NCI-H1436 (cell line): ENCODE measurements around the gene CDKL1.
"Not testable (repeated sequence)": the region's sequence is repeated elsewhere in the genome, so short reads cannot be mapped to it uniquely, and the experiment has no call there.

Source experiments
- DNase-seq: peaks from one replicate; lab custom pipeline; 2025; lab: John Stamatoyannopoulos, UW

CDKL1 gene

GRCh38 chr14:50387548-50387947 is 9.1 kb downstream of the CDKL1 start:
- no peak for DNase-seq

DNA sequence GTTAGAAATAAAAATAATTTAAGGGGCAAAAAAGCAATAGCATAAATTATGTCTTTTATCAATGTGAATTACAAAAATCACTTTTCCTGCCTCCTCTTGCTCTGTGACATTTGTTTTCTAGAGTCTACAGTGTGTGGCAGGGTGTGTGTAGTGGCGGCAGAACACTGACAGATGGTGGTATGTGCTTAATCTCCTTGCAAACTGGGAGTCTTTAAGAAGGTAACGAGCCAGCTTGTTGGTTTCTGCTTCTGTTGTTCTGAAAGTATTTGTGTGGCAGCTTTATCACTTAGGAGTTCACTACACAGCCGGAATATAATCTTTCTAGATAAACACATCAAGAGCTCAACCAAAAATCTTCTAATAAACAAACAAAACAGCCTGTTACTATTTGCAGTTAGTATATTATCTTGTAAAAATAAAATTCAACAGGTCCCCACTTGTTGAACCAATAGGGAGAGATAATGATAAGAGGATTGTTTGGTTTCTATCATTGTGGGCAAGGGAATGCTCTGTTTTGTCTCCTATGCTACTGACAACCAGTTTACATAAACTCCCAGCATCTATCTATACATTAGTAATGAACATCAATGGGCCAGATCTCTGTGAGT is 13.0 kb downstream of the CDKL1 start:
- no peak for DNase-seq

DNA sequence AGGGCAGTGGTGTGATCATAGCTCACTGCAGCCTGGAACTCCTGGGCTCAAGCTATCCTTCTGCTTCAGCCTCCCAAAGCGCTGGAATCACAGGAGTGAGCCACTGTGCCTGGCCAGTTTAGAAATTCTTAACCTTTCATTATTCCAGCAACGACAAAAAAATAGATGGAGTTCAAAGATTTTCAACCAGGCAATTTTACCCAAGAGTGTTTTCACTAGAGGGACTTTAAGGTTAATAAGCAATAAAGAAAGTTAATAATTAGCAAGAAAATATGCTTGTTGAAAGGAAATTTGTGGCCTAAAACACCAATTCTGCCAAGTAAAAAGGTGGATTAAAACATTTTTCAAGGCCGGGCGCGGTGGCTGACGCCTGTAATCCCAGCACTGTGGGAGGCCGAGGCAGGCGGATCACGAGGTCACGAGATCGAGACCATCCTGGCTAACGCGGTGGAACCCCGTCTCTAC is 14.8 kb downstream of the CDKL1 start:
- DNase-seq, result no peak

DNA sequence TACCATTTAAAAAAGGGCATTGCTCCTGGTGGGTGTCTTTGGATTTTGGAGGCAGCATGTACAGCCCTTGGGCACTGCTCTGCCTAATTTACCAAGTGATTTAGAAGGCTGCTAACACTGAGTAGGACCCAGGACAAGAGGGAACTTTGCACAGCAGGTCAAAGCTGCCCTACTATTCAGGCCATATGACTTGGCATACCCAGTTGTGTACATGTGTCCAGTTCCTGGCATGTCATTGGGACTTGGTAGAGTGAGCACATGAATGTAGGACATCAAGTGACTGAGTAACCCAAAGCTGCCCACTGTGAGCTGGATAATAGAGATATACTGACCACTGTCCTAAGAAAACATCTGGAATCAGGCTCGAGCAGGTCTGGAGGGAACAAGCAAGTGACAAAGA is 15.7 kb downstream of the CDKL1 start:
- no peak for DNase-seq

GRCh38 chr14:50380455-50380854 is 16.2 kb downstream of the CDKL1 start:
- no peak for DNase-seq

DNA sequence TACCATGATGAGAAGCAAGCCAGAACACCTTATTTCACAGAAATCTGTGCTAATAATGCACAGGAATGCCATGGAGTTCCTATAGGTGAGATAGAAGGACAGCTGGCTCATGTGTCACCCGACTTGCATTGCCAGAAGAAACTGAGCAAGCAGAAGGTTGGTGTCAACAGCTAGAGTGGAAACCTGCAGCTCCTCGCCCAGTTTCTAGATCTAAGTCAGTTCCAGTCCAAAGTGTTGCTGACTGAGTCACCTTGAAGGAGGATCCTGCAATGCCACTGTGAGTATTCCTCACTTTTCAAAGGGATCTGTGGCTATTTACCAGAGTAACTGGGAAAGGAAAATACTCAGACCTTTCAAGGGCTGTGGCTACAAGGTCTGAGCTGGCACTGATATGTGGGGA is 17.1 kb downstream of the CDKL1 start:
- no peak for DNase-seq

- DNase-seq, result no peak
Measured at GRCh38 chr14:50377550-50378085, 19.1 kb downstream of the CDKL1 start.

- DNase-seq, result no peak
Measured at GRCh38 chr14:50375760-50376159, 20.9 kb downstream of the CDKL1 start.

DNA sequence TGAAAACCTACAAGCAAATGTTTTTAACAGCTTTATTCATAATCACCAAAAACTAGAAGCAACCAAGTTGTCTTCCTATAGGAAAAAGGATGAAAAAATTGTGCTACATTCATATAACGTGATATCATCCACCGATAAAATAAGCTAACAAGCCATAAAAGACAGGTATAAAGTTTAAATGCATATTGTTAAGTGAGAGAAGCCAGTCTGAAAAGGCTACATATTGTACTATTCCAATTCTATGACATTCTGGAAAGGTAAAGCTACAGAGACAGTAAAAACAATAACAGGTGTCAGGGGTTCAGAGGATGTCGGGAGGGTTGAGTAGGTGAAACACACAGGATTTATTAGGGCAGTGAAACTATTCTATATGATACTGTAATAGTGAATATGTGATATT is 22.7 kb downstream of the CDKL1 start:
- DNase-seq, result no peak

GRCh38 chr14:50371546-50371945 is 25.1 kb downstream of the CDKL1 start:
- no peak for DNase-seq

GRCh38 chr14:50366589-50366988 is 30.1 kb downstream of the CDKL1 start:
- no peak for DNase-seq

GRCh38 chr14:50366115-50366514 is 30.6 kb downstream of the CDKL1 start:
- DNase-seq, result no peak

DNA sequence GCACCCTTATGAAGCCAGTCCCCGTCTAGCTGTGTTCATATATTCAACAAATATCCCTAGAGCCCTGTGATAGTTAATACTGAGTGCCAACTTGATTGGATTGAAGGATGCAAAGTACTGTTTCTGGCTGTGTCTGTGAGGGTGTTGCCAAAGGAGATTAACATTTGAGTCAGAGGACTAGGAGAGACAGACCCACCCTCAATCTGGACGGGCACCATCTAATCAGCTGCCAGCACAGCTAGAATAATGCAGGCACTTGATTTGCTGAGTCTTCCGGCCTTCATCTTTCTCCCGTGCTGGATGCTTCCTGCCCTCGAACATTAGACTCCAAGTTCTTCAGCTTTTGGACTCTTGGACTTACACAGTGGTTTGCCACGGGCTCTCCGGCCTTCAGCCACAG is 31.1 kb downstream of the CDKL1 start:
- DNase-seq, result not testable (repeated sequence)

- no peak for DNase-seq
Measured at GRCh38 chr14:50364792-50365191, 31.9 kb downstream of the CDKL1 start.

DNA sequence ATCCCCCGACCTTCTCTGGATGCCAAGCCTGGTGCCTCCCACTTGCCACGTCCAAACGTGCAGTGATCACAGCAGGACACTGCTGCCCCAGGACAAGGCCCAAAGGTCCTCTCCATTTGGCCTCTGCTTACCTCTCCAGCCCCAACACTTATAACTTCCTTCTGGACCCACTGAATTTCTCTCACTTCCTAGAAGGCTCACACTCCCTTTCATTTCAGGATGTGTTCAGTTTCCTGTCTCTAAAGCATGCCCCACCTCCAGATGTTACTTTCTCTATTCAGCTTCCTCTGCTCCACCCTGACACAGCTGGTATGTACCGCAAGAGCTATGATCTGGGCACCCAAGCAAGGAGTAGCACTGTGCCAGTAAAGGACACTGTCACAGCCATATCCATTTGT is 33.0 kb downstream of the CDKL1 start:
- no peak for DNase-seq

DNA sequence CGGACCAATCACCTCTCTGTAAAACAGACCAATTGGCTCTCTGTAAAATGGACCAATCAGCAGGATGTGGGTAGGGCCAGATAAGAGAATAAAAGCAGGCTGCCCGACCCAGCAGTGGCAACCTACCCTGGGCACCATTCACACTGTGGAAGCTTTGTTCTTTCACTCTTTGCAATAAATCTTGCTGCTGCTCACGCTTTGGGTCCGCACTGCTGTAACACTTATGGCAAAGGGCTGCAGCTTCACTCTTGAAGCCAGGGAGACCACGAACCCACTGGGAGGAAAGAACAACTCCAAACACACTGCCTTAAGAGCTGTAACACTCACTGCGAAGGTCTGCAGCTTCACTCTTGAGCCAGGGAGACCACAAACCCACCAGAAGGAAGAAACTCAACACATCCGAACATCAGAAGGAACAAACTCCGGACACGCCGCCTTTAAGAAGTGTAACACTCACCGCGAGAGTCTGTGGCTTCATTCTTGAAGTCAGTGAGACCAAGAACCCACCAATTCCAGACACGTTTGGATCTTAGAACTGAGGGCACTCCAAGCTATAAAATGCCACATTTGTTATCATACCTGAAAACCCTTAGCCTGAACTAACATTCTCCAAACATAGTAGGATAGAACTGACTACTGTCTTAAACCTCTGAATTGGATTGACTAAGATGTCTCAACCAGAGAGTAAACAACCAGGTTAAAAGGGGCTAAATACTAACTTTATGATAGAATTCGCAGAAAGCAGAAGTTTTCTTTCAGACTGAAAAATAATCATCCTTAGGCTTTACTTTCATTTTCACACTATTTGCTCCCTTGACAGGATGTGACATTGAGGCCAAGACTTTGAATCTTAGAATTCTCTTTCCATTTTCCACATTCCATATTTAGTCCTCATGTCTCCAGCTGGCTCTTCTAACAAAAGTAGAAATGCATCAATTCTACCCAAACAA is 33.6 kb downstream of the CDKL1 start:
- DNase-seq, result no peak

DNA sequence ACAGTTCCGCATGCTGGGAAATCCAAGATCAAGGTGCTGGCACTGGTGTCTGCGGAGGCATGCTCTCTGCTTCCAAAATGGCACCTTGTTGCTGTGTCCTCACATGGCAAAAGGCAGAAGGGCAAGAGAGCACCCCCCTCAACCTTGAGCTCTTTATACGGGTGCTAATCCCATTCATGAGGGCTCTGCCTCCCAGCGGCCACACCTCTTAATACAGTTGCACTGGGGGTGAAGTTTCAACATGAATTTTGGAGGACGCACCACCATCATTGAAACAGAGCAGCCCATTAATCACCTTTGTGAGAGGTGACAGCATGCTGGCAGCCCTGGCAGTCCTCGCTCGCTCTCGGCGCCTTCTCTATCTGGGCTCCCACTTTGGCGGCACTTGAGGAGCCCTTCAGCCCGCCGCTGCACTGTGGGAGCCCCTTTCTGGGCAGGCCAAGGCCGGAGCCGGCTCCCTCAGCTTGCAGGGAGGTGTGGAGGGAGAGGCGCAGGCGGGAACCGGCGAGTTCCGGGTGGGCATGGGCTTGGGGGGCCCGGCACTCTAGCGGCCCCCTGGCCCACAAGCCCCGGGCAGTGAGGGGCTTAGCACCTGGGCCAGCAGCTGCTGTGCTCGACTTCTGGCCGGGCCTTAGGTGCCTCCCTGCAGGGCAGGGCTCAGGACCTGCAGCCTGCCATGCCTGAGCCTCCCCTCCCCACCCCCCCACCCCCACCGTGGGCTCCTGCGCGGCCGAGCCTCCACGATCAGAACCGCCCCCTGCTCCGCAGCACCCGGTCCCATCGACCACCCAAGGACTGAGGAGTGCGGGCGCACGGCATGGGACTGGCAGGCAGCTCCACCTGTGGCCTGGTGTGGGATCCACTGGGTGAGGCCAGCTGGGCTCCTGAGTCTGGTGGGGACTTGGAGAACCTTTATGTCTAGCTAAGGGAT is 34.9 kb downstream of the CDKL1 start:
- DNase-seq, result not testable (repeated sequence)

- DNase-seq, result no peak
Measured at GRCh38 chr14:50360851-50361250, 35.8 kb downstream of the CDKL1 start.

GRCh38 chr14:50360093-50360492 is 36.6 kb downstream of the CDKL1 start:
- DNase-seq, result no peak

DNA sequence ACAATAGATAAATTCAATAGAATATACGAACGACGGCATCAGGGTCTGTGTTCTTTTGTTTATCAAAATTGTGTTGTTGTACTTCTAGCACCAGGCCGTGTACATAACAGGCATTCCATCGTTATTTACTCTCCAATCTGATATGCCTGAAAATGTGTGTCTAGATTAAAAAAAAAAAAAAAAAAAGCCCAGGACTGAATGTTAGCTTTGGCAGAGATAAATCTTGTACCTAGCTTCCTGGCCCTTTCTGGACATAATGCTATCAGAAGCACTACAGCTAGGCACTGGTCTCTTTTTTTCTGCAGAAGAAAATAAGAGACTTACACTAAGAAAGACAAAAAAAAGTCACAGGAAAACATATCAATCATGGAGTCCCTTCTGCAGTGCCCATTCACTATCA is 37.0 kb downstream of the CDKL1 start:
- no peak for DNase-seq

DNA sequence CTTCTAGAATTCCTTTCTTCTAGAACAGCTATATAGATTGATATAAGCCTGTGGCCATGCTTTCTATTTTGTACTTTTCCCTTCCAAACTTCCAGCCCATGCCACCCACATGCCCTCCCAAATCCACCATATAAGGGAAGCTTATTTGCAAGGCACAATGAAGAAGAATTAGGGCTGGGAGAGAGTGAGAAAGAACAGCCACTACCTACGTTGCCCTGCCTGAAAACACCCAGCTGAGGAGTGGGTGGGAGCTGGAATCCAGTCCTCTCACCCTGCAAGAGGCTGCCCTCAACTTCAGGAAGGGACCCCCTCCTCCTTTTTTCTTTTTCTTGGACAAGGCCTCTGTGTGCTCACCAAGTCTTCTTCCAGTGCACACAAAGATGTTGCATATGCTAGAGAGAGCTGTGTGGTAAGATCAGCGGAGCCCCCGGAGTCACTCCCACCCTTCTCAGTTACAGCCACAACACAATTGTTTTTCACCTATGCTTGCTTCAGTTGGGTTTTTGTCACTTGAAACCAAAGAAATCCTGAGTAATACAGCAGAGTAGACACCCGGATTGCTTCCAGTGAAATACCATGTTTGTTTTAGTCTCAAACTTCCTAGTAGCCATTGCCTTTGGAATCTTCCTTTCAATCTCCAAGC is 38.8 kb downstream of the CDKL1 start:
- no peak for DNase-seq

GRCh38 chr14:50357124-50357523 is 39.6 kb downstream of the CDKL1 start:
- DNase-seq, result no peak
